HepG2 (cell line): ENCODE results near the gene MRPL20. TPM values are rescaled to one million over a fixed set of nuclear protein-coding genes. Genes with fewer than 3 reads are reported as not detected.

Experiments used
- ATAC-seq: fragments of 200-7000 bp; cut with Tn5 transposase; 3 replicates; pipeline ENCODE4 v1.9.1; 2020; ENCODE audit warnings: mild to moderate bottlenecking, moderate library complexity
- BruUV-seq: library from RNA; stranded (reverse); fragments of 400-500 nt; replicated peaks from 2 replicates; lab custom pipeline; 2021; lab: Mats Ljungman, UMichigan
- CTCF ChIA-PET: fragments of 300-600 bp; formaldehyde crosslinking; extraction: SDS; loops from one replicate; lab custom pipeline; 2021; ENCODE audit warnings: low total read pairs, inconsistent platforms, low intra/inter-chr PET ratio; lab: Yijun Ruan, JAX
- POLR2A ChIA-PET: fragments of 350-600 bp; sonication (Branson Sonifier 250); formaldehyde crosslinking; loops from one replicate; lab custom pipeline; 2020; ENCODE audit warnings: antibody characterized with exemption, inconsistent platforms; lab: Yijun Ruan, JAX
- DNase-seq: peaks from one replicate; pipeline ENCODE4 v3.0.0-alpha.2; 2015; ENCODE audit warnings: low spot score
- FAIRE-seq: peaks from 3 replicates; lab custom pipeline; 2011; peaks lifted over from hg19 to GRCh38; lab: Jason Lieb, UNC
- H2AFZ ChIP-seq: one replicate; pipeline ENCODE4 v1.6.1; 2011; ENCODE audit warnings: low read length, inconsistent platforms
- H3K27ac ChIP-seq: fragments of 300-600 bp; 3 replicates; pipeline ENCODE4 v1.8.0; 2011; ENCODE audit warnings: mixed run types, mild to moderate bottlenecking, mixed read lengths, low read length, inconsistent platforms; ENCODE audit not compliant: insufficient read depth; ENCODE audit errors: extremely low read length
- H3K27me3 ChIP-seq, 2 experiments: fragments of 200-600 bp in 1 of 2; 2 replicates in 1 of 2; 3 replicates in 1 of 2; pipeline versions ENCODE4 v1.6.0 to v1.8.0; 2011; ENCODE audit warnings: low read length in 2 of 2, mild to moderate bottlenecking in 2 of 2, moderate library complexity in 2 of 2, inconsistent platforms in 1 of 2; ENCODE audit not compliant: insufficient read depth in 2 of 2, control insufficient read depth in 1 of 2
- H3K36me3 ChIP-seq, 2 experiments: fragments of 200-600 bp in 1 of 2; replicated peaks in 1 of 2; 2 replicates in 1 of 2; 3 replicates in 1 of 2; pipeline versions ENCODE4 v1.5.1 to v1.8.0; 2011; ENCODE audit warnings: low read length in 2 of 2, inconsistent platforms in 1 of 2; ENCODE audit not compliant: insufficient read depth in 2 of 2, control insufficient read depth in 1 of 2
- H3K4me1 ChIP-seq: 2 replicates; pipeline ENCODE4 v1.5.1; 2012; ENCODE audit warnings: low read length, inconsistent platforms; ENCODE audit not compliant: insufficient read depth
- H3K4me2 ChIP-seq: 2 replicates; pipeline ENCODE4 v1.6.0; 2011; ENCODE audit warnings: low read depth, low read length, inconsistent platforms
- H3K4me3 ChIP-seq, 3 experiments: fragments of 200-600 bp in 1 of 3; sonication (generic), shearing (Covaris generic) in 1 of 3; replicated peaks in 1 of 3; 2 replicates each; pipeline ENCODE4 v1.5.1; 2011 to 2016; ENCODE audit warnings: low read length in 3 of 3, inconsistent platforms in 2 of 3, low read depth in 2 of 3, mild to moderate bottlenecking in 2 of 3, control low read depth in 1 of 3, mixed read lengths in 1 of 3; ENCODE audit not compliant: insufficient read depth in 1 of 3
- H3K79me2 ChIP-seq: one replicate; pipeline ENCODE4 v1.6.1; 2011; ENCODE audit warnings: low read length, inconsistent platforms; ENCODE audit not compliant: insufficient read depth
- H3K9ac ChIP-seq: 2 replicates; pipeline ENCODE4 v1.6.0; 2011; ENCODE audit warnings: mild to moderate bottlenecking, low read depth, low read length, inconsistent platforms; ENCODE audit not compliant: insufficient read depth
- H3K9me3 ChIP-seq: 2 replicates; pipeline ENCODE4 v1.5.1; 2012; ENCODE audit warnings: mild to moderate bottlenecking, low read length
- H4K20me1 ChIP-seq: 2 replicates; pipeline ENCODE4 v1.6.0; 2011; ENCODE audit warnings: inconsistent platforms, mild to moderate bottlenecking, low read length, moderate library complexity; ENCODE audit not compliant: insufficient read depth
- AGO1 ChIP-seq: fragments of 200-400 bp; formaldehyde crosslinking; IDR thresholded peaks from 2 replicates; pipeline ENCODE4 v1.6.1; 2017; ENCODE audit warnings: mild to moderate bottlenecking, low read depth, low read length, moderate library complexity; ENCODE audit not compliant: poor library complexity, severe bottlenecking
- CREB1 ChIP-seq, 2 experiments: fragments of 450-650 bp in 1 of 2; IDR thresholded peaks; 2 replicates each; pipeline ENCODE4 v1.6.1; 2016 to 2017; ENCODE audit warnings: control low read depth in 1 of 2, mild to moderate bottlenecking in 1 of 2, missing compliant biosample characterization in 1 of 2, missing genetic modification characterization in 1 of 2
- HNRNPL ChIP-seq: fragments of 200-400 bp; formaldehyde crosslinking; IDR thresholded peaks from 2 replicates; pipeline ENCODE4 v1.6.1; 2017; ENCODE audit warnings: mild to moderate bottlenecking, low read depth, low read length
- KDM5B ChIP-seq: sonication (generic); formaldehyde crosslinking; IDR thresholded peaks from 2 replicates; pipeline ENCODE4 v1.4.0; 2020; ENCODE audit warnings: missing genetic modification reagents, mild to moderate bottlenecking, borderline replicate concordance
- MLLT10 ChIP-seq: sonication (generic); formaldehyde crosslinking; IDR thresholded peaks from 2 replicates; pipeline ENCODE4 v1.4.0; 2020; ENCODE audit warnings: missing genetic modification reagents
- PCBP1 ChIP-seq: fragments of 200-400 bp; formaldehyde crosslinking; IDR thresholded peaks from 2 replicates; pipeline ENCODE4 v1.6.1; 2017; ENCODE audit warnings: mild to moderate bottlenecking, low read depth, low read length, borderline replicate concordance
- ZBTB38 ChIP-seq: sonication (generic); formaldehyde crosslinking; IDR thresholded peaks from 2 replicates; pipeline ENCODE4 v1.5.1; 2020; ENCODE audit warnings: mild to moderate bottlenecking, missing genetic modification reagents
- WGBS: methylation state at CpG from one replicate; pipeline ENCODE4 v1.1.6; 2017; ENCODE audit warnings: low lambda C conversion rate; 5-methylcytosine and 5-hydroxymethylcytosine counted together
- in situ Hi-C: cut with HindIII; loops from 2 replicates; pipeline ENCODE4 v1.10.0; 2017; ENCODE audit warnings: low pct_unique_long_range_greater_than_20kb; ENCODE audit not compliant: extremely low pct_ligation_motif_present
- intact Hi-C: fragments of 100-400 bp; cut with micrococcal nuclease; formaldehyde crosslinking; loops from one replicate; pipeline ENCODE4 v1.10.0; 2022; ENCODE audit not compliant: unreplicated experiment
- polyA plus RNA-seq, 8 experiments: library from polyadenylated mRNA; depleted of rRNA in 3 of 8; stranded (reverse) in 7 of 8; unstranded in 1 of 8; fragments of >200 nt; fragmentation: Illumina TruSeq in 4 of 8; extraction: Trizol in 4 of 8; gene quantifications; 2 replicates each; pipeline versions ENCODE4 v1.2.1 to v1.2.3, GENCODE V29; 2011 to 2016; ENCODE audit warnings: low read depth in 4 of 8, missing spikeins in 1 of 8, mixed read lengths in 1 of 8; ENCODE audit not compliant: insufficient read depth in 1 of 8
- total RNA-seq, 5 experiments: library from RNA; depleted of rRNA; stranded (reverse); fragments of >200 nt; fragmentation: Illumina TruSeq; extraction: Trizol; gene quantifications; 2 replicates each; pipeline ENCODE4 v1.2.3, GENCODE V29; 2016; ENCODE audit warnings: low read depth in 1 of 5
- TF ChIP-seq, protein P1 (sequence below): sonication (generic); formaldehyde crosslinking; IDR thresholded peaks from 2 replicates; pipeline ENCODE4 v1.4.0; 2020; ENCODE audit warnings: missing genetic modification reagents

Gene MRPL20
- total and polyA plus RNA-seq, 2 of the 13 experiments (the other 11 are each of a cell fraction or from before 2014, with no cell fraction given) = 59.2 to 127 TPM

DNA sequence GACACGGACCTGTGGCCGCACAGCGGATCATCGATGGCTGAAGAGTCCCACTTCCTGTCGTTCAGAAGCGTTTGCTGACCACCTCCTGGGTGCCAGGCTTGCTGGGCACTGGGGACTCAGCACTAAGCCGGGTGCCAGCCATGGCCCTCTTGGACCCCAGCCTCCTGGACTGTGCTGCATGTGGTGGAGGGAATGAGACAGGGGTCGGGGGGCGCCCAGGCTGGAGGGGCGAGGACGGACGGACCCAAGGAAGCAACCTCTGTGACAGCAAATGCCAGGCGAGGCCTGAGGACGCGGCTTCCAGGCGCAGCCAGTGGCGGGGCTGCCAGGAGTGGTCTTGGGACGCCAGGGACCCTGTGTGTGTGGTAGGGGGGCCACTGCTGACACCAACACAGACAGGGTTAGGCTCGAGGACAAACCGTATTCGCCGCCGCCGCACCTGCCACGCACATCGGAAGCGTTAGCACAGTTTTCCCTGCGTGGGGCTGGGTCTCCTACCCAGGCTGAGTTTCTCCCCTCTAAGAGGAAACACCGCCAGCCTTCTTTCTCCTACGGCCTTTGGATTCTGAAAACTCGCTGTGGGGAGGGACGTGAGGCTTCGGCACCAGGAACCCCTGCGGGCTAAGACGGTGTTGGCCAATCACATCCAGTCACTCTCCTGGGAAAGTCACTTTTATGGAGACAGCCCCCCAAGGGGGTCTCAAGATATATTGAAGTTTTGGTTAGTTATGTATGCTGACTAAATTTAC, 45.7 kb downstream of the MRPL20 start:
- Histone ChIP-seq H3K27ac (peak overlapping the region; percentile 24), H3K4me2 (peak overlapping the region; percentile 92), H3K9me3 (no peaks in the 10 kb centered on the region), H3K9ac (peak overlapping the region; percentile 48; the same call in 1 of the 2 replicates), H4K20me1 (no peaks in the 10 kb centered on the region), H2AFZ (no peak overlapping the region), H3K27me3 (no peaks in the 10 kb centered on the region), H3K4me3 (peak overlapping the region; percentile 23 to 48 (median 25); a peak in 4 of 6 replicates), H3K79me2 (peaks cover 4% of the 10 kb centered on the region), H3K36me3 (no peaks in the 10 kb centered on the region), H3K4me1 (peaks cover 57% of the 10 kb centered on the region)
- 73% methylated on average over 25 of the region's 35 CpGs for WGBS
- TF ChIP-seq PCBP1 (0 out of 2 replicates have a peak, but pooled peaks have one; percentile 26), MLLT10 (CRISPR knock-in tag) (no peak), ZBTB38 (CRISPR knock-in tag) (peak; percentile 22; the same call in 1 of the 2 replicates), AGO1 (peak; percentile 60), HNRNPL (0 out of 2 replicates have a peak, but pooled peaks have one; percentile 17), KDM5B (CRISPR knock-in tag) (0 out of 2 replicates have a peak, but pooled peaks have one; percentile 4), CREB1 (IDR thresholded peaks at IDR 0.05) (no peak), CREB1 (CRISPR knock-in tag; IDR thresholded peaks at IDR 0.05) (no peak)
- TF ChIP-seq, protein P1, sequence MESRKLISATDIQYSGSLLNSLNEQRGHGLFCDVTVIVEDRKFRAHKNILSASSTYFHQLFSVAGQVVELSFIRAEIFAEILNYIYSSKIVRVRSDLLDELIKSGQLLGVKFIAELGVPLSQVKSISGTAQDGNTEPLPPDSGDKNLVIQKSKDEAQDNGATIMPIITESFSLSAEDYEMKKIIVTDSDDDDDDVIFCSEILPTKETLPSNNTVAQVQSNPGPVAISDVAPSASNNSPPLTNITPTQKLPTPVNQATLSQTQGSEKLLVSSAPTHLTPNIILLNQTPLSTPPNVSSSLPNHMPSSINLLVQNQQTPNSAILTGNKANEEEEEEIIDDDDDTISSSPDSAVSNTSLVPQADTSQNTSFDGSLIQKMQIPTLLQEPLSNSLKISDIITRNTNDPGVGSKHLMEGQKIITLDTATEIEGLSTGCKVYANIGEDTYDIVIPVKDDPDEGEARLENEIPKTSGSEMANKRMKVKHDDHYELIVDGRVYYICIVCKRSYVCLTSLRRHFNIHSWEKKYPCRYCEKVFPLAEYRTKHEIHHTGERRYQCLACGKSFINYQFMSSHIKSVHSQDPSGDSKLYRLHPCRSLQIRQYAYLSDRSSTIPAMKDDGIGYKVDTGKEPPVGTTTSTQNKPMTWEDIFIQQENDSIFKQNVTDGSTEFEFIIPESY (CRISPR knock-in tag) = 0 out of 2 replicates have a peak, but pooled peaks have one; percentile 6
- CTCF ChIA-PET = no interaction called here
- DNase-seq = no peak
- no peak for FAIRE-seq
- no peak for ATAC-seq
- no TSS peak for BruUV-seq
- in situ Hi-C loops = no loop called here
- intact Hi-C loops = no loop called here
- POLR2A ChIA-PET = interaction anchor here (1.0 to 1.6 kb wide), 2 partner anchors 11 to 14 kb away, joined by 6 to 15 read pairs; partner anchors contain the start of gene AURKAIP1
